ENCODE data around the gene TMEM225.

TMEM225 gene

DNA sequence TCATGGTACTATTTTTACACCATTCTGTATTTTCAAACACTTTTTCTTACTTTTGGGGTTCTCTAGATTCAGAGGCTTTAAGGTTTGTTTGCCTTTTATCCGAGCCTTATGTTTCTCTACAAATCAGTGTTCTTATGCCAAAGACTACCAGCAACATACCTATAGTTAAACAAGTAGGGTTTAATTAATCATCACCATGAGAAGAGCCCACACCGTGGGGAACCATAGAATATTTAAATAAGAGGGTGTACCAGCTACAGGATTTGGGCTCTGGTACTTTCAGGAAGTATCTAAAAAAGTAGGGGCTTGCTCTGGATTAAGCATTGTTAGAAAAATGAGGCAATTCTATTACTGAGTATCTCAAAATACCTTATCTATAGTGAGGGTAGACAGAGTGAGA, 25.7 kb downstream of the TMEM225 start:
- no peak overlapping the region for H3K9ac ChIP-seq (ENCODE audit: low read length)
- no peaks in the 10 kb centered on the region for H3K27me3 ChIP-seq (ENCODE audit: control insufficient read depth in 1 of 2, insufficient read depth in 2 of 2, low read length in 2 of 2)
- H3K36me3 ChIP-seq (ENCODE audit: insufficient read depth, low read length), result no peaks in the 10 kb centered on the region
- H3K4me3 ChIP-seq (ENCODE audit: low read depth in 1 of 2, low read length in 2 of 2), result no peak overlapping the region
- no peaks in the 10 kb centered on the region for H3K9me3 ChIP-seq (ENCODE audit: low read length)
- H3K27ac ChIP-seq (ENCODE audit: low read depth, low read length), result no peak overlapping the region
- no peaks in the 10 kb centered on the region for H3K4me1 ChIP-seq (ENCODE audit: insufficient read depth, low read length)

DNA sequence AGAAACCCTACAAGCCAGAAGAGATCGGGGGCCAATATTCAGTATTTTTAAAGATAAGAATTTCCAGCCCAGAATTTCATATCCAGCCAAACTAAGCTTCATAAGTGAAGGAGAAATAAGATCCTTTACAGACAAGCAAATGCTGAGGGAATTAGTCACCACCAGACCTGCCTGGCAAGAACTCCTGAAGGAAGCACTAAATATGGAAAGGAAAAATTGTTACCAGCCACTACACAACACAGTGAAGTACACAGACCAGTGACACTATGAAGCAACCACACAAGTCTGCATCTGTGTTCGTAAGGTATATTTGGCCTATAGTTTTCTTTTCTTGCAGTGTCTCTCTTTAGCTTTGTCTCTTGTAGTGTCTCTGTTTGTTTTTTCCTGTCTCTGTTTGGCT, 29.0 kb downstream of the TMEM225 start:
- no peaks in the 10 kb centered on the region for H3K36me3 ChIP-seq (ENCODE audit: insufficient read depth, low read length)
- H3K27ac ChIP-seq (ENCODE audit: low read depth, low read length), result no peak overlapping the region
- no peak overlapping the region for H3K4me3 ChIP-seq (ENCODE audit: low read depth in 1 of 2, low read length in 2 of 2)
- no peak overlapping the region for H3K9ac ChIP-seq (ENCODE audit: low read length)
- no peaks in the 10 kb centered on the region for H3K4me1 ChIP-seq (ENCODE audit: insufficient read depth, low read length)
- H3K27me3 ChIP-seq (ENCODE audit: control insufficient read depth in 1 of 2, insufficient read depth in 2 of 2, low read length in 2 of 2), result no peaks in the 10 kb centered on the region
- H3K9me3 ChIP-seq (ENCODE audit: low read length), result no peaks in the 10 kb centered on the region

DNA sequence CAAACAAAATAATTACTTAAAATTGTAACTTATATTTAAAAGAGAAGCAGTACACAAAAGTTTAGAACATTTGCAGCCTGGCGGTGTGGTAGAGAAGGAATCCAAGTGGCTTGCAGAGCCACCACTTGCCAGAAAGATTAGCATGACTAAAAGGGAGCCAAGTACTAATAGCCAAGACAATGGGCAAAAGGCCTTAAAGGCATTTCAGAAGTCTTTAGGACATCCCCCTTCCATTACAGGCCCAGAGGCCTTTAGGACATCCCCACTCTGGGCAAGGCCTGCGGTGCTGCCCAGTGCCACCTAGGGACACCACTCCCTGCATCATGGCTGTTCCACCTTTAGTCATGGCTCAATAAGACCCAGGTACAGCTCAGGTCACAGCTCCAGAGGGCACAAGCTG, 32.4 kb downstream of the TMEM225 start:
- Histone ChIP-seq H3K4me3 (ENCODE audit: low read depth in 1 of 2, low read length in 2 of 2) (no peak overlapping the region), H3K9me3 (ENCODE audit: low read length) (no peaks in the 10 kb centered on the region), H3K9ac (ENCODE audit: low read length) (no peak overlapping the region), H3K36me3 (ENCODE audit: insufficient read depth, low read length) (no peaks in the 10 kb centered on the region), H3K27me3 (ENCODE audit: control insufficient read depth in 1 of 2, insufficient read depth in 2 of 2, low read length in 2 of 2) (no peaks in the 10 kb centered on the region), H3K27ac (ENCODE audit: low read depth, low read length) (no peak overlapping the region), H3K4me1 (ENCODE audit: insufficient read depth, low read length) (no peaks in the 10 kb centered on the region)

DNA sequence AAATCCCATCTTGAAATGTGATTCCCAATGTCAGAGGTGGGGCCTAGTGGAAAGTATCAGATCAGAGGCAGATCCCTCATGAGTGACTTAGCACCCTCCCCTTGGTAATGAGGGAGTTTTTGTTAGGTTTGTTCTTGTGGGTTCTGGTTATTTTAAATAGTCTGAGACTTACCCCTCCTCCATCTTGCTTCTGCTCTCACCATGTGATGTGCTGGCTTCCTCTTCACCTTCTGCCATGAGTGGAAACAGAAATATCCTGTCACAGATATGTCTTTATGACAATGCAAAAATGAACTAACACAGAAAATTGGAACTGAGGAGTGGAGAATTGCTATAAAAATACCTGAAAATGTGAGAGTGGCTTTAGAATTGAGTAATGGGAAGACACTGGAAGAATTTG, 33.1 kb downstream of the TMEM225 start:
- Histone ChIP-seq H3K4me3 (ENCODE audit: low read depth in 1 of 2, low read length in 2 of 2) (no peak overlapping the region), H3K27me3 (ENCODE audit: control insufficient read depth in 1 of 2, insufficient read depth in 2 of 2, low read length in 2 of 2) (no peaks in the 10 kb centered on the region), H3K9ac (ENCODE audit: low read length) (no peak overlapping the region), H3K27ac (ENCODE audit: low read depth, low read length) (no peak overlapping the region), H3K9me3 (ENCODE audit: low read length) (no peaks in the 10 kb centered on the region), H3K36me3 (ENCODE audit: insufficient read depth, low read length) (no peaks in the 10 kb centered on the region), H3K4me1 (ENCODE audit: insufficient read depth, low read length) (no peaks in the 10 kb centered on the region)

DNA sequence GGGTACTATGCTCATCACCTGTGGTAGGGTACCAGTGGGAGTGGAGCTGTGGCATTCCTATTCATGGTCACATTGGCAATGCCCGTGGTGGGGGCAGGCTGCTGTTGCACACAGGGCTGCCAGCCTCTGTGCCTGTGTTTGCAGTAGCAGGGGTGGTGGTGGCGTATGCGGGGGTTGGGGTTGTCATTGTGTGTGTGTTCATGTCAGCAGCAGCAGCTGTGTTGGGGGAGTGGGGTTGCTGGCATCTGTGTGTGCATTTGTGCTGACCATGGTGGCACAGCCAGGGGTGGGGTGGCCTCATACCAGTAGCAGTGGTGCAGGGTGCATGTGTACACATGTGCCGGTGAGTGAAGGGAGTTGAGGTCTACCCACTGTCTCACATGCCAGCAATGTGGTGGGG, 34.4 kb downstream of the TMEM225 start:
- H3K27me3 ChIP-seq (ENCODE audit: control insufficient read depth in 1 of 2, insufficient read depth in 2 of 2, low read length in 2 of 2), result no peaks in the 10 kb centered on the region
- H3K4me1 ChIP-seq (ENCODE audit: insufficient read depth, low read length), result no peaks in the 10 kb centered on the region
- H3K9me3 ChIP-seq (ENCODE audit: low read length), result no peaks in the 10 kb centered on the region

GRCh38 chr11:123841174-123841573, 44.3 kb downstream of the TMEM225 start:
- Histone ChIP-seq H3K36me3 (ENCODE audit: insufficient read depth, low read length) (no peaks in the 10 kb centered on the region), H3K9me3 (ENCODE audit: low read length) (no peaks in the 10 kb centered on the region)

More for the DNA sequence above, 34.4 kb downstream of the TMEM225 start:
- Histone ChIP-seq H3K36me3 (ENCODE audit: insufficient read depth, low read length) (no peaks in the 10 kb centered on the region), H3K4me3 (ENCODE audit: low read depth in 1 of 2, low read length in 2 of 2) (no peak overlapping the region), H3K27ac (ENCODE audit: low read depth, low read length) (no peak overlapping the region), H3K9ac (ENCODE audit: low read length) (no peak overlapping the region)

DNA sequence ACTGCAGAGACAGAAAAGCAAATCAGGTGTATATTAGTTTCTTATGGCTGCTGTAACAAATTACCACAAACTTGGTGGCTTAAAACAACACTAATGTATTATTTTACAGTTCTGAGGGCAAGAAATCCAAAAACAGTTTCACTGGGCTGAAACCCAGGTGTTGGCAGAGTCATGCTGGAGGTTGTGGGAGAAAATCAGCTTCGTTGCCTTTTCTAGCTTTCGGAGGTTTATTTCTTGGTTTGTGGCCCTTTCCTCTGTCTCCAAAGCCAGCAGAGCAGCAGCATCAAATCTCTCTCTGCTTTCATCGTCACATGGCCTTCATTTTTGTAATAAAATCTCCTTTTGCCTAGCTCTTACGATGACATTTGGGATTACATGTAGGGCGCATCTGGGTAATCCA, 46.3 kb downstream of the TMEM225 start:
- Histone ChIP-seq H3K27ac (ENCODE audit: low read depth, low read length) (no peak overlapping the region), H3K4me3 (ENCODE audit: low read depth in 1 of 2, low read length in 2 of 2) (no peak overlapping the region), H3K4me1 (ENCODE audit: insufficient read depth, low read length) (no peaks in the 10 kb centered on the region), H3K36me3 (ENCODE audit: insufficient read depth, low read length) (no peaks in the 10 kb centered on the region), H3K9ac (ENCODE audit: low read length) (no peak overlapping the region), H3K9me3 (ENCODE audit: low read length) (no peaks in the 10 kb centered on the region), H3K27me3 (ENCODE audit: control insufficient read depth in 1 of 2, insufficient read depth in 2 of 2, low read length in 2 of 2) (no peaks in the 10 kb centered on the region)

More at GRCh38 chr11:123841174-123841573, 44.3 kb downstream of the TMEM225 start:
- Histone ChIP-seq H3K4me1 (ENCODE audit: insufficient read depth, low read length) (no peaks in the 10 kb centered on the region), H3K4me3 (ENCODE audit: low read depth in 1 of 2, low read length in 2 of 2) (no peak overlapping the region), H3K27ac (ENCODE audit: low read depth, low read length) (no peak overlapping the region), H3K27me3 (ENCODE audit: control insufficient read depth in 1 of 2, insufficient read depth in 2 of 2, low read length in 2 of 2) (no peaks in the 10 kb centered on the region), H3K9ac (ENCODE audit: low read length) (no peak overlapping the region)

DNA sequence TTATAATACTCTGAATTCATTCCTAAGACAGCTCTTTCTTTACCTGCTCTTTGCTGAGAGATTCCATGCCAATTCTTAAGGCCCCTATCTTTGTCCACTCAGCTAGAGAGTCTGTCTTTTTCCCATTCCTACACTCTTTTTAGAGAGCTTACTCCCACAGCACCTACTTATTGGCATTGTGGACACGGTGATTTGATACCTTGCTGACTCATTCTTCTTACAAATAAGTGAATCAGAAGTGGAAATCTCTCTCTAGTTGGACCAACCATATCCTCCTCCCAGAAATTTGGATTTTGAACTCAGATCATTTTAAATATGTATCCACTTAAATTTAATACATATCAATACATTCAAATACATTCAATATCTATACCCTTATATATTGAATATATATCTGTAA, 46.8 kb downstream of the TMEM225 start:
- no peaks in the 10 kb centered on the region for H3K27me3 ChIP-seq (ENCODE audit: control insufficient read depth in 1 of 2, insufficient read depth in 2 of 2, low read length in 2 of 2)
- no peaks in the 10 kb centered on the region for H3K4me1 ChIP-seq (ENCODE audit: insufficient read depth, low read length)
- H3K36me3 ChIP-seq (ENCODE audit: insufficient read depth, low read length), result no peaks in the 10 kb centered on the region
- H3K27ac ChIP-seq (ENCODE audit: low read depth, low read length), result no peak overlapping the region
- H3K9me3 ChIP-seq (ENCODE audit: low read length), result no peaks in the 10 kb centered on the region
- H3K9ac ChIP-seq (ENCODE audit: low read length), result no peak overlapping the region
- no peak overlapping the region for H3K4me3 ChIP-seq (ENCODE audit: low read depth in 1 of 2, low read length in 2 of 2)

DNA sequence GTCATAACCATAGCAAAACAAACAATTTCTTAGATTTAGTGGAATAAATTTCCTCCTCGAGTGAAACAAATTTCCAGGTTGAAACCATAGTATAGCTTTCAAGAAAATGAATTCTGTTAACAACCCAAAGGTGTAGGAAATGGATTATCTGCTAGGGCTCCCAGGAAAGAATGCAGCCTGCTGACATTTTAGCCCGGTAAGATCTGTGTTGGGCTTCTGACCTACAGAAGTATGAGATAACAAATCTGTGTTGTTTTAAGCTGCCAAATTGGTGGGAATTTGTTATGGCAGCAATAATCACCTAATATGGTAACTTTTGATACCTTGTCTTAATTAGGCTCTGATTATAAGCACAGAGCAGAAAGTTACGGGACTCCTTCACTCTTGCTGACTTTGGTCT, 47.3 kb downstream of the TMEM225 start:
- Histone ChIP-seq H3K9ac (ENCODE audit: low read length) (no peak overlapping the region), H3K9me3 (ENCODE audit: low read length) (no peaks in the 10 kb centered on the region), H3K27ac (ENCODE audit: low read depth, low read length) (no peak overlapping the region), H3K27me3 (ENCODE audit: control insufficient read depth in 1 of 2, insufficient read depth in 2 of 2, low read length in 2 of 2) (no peaks in the 10 kb centered on the region), H3K4me1 (ENCODE audit: insufficient read depth, low read length) (no peaks in the 10 kb centered on the region), H3K36me3 (ENCODE audit: insufficient read depth, low read length) (no peaks in the 10 kb centered on the region), H3K4me3 (ENCODE audit: low read depth in 1 of 2, low read length in 2 of 2) (no peak overlapping the region)

DNA sequence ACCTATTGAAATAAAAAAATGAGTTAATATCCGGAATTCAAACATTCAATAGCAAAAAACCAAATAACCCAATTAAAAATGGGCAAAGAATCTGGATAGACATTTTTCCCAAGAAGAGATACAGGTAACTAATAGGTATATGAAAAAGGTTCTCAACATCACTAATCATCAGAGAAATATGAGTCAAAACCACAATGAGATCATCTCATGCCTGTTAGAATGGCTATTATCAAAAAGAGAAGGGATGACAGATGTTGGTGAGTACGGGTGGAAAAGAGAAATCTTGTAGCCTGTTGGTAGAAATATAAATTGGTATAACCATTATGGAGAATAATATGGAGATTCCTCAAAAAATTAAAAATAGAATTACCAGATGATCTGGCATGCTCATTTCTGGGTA, 52.4 kb downstream of the TMEM225 start:
- H3K9me3 ChIP-seq (ENCODE audit: low read length), result no peaks in the 10 kb centered on the region
- H3K36me3 ChIP-seq (ENCODE audit: insufficient read depth, low read length), result no peaks in the 10 kb centered on the region
- no peak overlapping the region for H3K27ac ChIP-seq (ENCODE audit: low read depth, low read length)
- no peak overlapping the region for H3K9ac ChIP-seq (ENCODE audit: low read length)
- H3K4me3 ChIP-seq (ENCODE audit: low read depth in 1 of 2, low read length in 2 of 2), result no peak overlapping the region
- no peaks in the 10 kb centered on the region for H3K4me1 ChIP-seq (ENCODE audit: insufficient read depth, low read length)
- no peaks in the 10 kb centered on the region for H3K27me3 ChIP-seq (ENCODE audit: control insufficient read depth in 1 of 2, insufficient read depth in 2 of 2, low read length in 2 of 2)
